Thyroid gland (tissue), 4 donors: ENCODE data around the gene SRGAP1. TPM values are rescaled to one million over a fixed set of nuclear protein-coding genes. Genes with fewer than 3 reads are reported as not detected.

ENCODE experiments used
- DNase-seq, 2 donors: peaks; one replicate each; pipeline ENCODE4 v3.0.0-alpha.2; 2019
- H3K27ac ChIP-seq, 3 donors: fragments of 200-600 bp; sonication (generic); 1 replicate in 2 of 3; 2 replicates in 1 of 3; pipeline ENCODE4 v1.5.1; 2016 to 2019; ENCODE audit warnings: mild to moderate bottlenecking in 1 of 3, moderate library complexity in 1 of 3
- H3K27me3 ChIP-seq: fragments of 200-600 bp; sonication (generic); one replicate; pipeline ENCODE4 v1.5.1; 2019
- H3K36me3 ChIP-seq, 2 donors: fragments of 200-600 bp; sonication (generic); one replicate each; pipeline ENCODE4 v1.5.1; 2016 to 2019
- H3K4me1 ChIP-seq, 2 donors: fragments of 200-600 bp; sonication (generic); one replicate each; pipeline ENCODE4 v1.5.1; 2017 to 2019
- H3K4me3 ChIP-seq, 3 donors: fragments of 200-600 bp; sonication (generic); replicated peaks in 1 of 3; 1 replicate in 2 of 3; 2 replicates in 1 of 3; pipeline ENCODE4 v1.5.1; 2016; ENCODE audit warnings: mild to moderate bottlenecking in 1 of 3
- H3K9me3 ChIP-seq: fragments of 200-600 bp; sonication (generic); one replicate; pipeline ENCODE4 v1.5.1; 2017
- CTCF ChIP-seq, 6 experiments: fragments of 200-600 bp in 3 of 6; fragments of 450-650 bp in 3 of 6; sonication (generic) in 3 of 6; IDR thresholded peaks; one replicate each; pipeline ENCODE4 v1.5.1; 2016 to 2019; ENCODE audit warnings: antibody characterized with exemption in 6 of 6, mild to moderate bottlenecking in 2 of 6, inconsistent platforms in 1 of 6, moderate library complexity in 1 of 6
- POLR2A ChIP-seq, 2 donors: fragments of 450-650 bp; IDR thresholded peaks; one replicate each; pipeline ENCODE4 v1.6.1; 2017; ENCODE audit warnings: antibody characterized with exemption in 2 of 2, mild to moderate bottlenecking in 2 of 2, moderate library complexity in 1 of 2
- WGBS, 2 donors: methylation state at CpG; one replicate each; pipeline ENCODE4 v1.1.5; 2017; 5-methylcytosine and 5-hydroxymethylcytosine counted together
- intact Hi-C: fragments of 100-400 bp; cut with DNase I; formaldehyde crosslinking; loops from one replicate; pipeline ENCODE4 v1.15.1; 2023
- total RNA-seq, 4 donors: library from RNA; depleted of rRNA; stranded (reverse); fragments of >200 nt; gene quantifications; one replicate each; pipeline ENCODE4 v1.2.3, GENCODE V29; 2016

Gene SRGAP1
- total RNA-seq, 4 donors from 2014 or later: 14.1 to 26.3 (median 20.9) TPM

- TF ChIP-seq POLR2A (IDR thresholded peaks at IDR 0.05): no peak
- TF ChIP-seq CTCF (IDR thresholded peaks at IDR 0.05): no peak
- intact Hi-C loops: no loop called here
- 68 to 96% methylated on average over 1 of the region's 1 CpG for WGBS, 2 donors
Measured at GRCh38 chr12:64059685-64060084, 215.2 kb downstream of the SRGAP1 start.

GRCh38 chr12:64061868-64062375 lies 217.4 kb downstream of the SRGAP1 start:
- 94 to 96% methylated on average over 2 of the region's 2 CpGs for whole genome bisulfite sequencing, 2 donors
- H3K9me3 ChIP-seq: no peaks in the 10 kb centered on the region
- no peak for TF ChIP-seq CTCF (IDR thresholded peaks at IDR 0.05)
- no peak for TF ChIP-seq POLR2A (IDR thresholded peaks at IDR 0.05)
- H3K36me3 ChIP-seq: no peaks in the 10 kb centered on the region
- no peak overlapping the region for H3K4me3 ChIP-seq
- DNase-seq: no peak
- no peaks in the 10 kb centered on the region for H3K27me3 ChIP-seq
- no peak overlapping the region for H3K27ac ChIP-seq
- intact Hi-C loops: no loop called here
- peaks cover 0 to 7% of the 10 kb centered on the region in 2 donors for H3K4me1 ChIP-seq

More at GRCh38 chr12:64059685-64060084, 215.2 kb downstream of the SRGAP1 start:
- H3K27ac ChIP-seq: no peak overlapping the region
- no peak overlapping the region for H3K4me3 ChIP-seq
- no peaks in the 10 kb centered on the region for H3K9me3 ChIP-seq
- DNase-seq: no peak
- H3K27me3 ChIP-seq: no peaks in the 10 kb centered on the region
- H3K4me1 ChIP-seq: no peaks in the 10 kb centered on the region
- H3K36me3 ChIP-seq: no peaks in the 10 kb centered on the region

- DNase-seq: no peak
- intact Hi-C loops: no loop called here
- TF ChIP-seq CTCF (IDR thresholded peaks at IDR 0.05) (no peak), POLR2A (IDR thresholded peaks at IDR 0.05) (no peak)
- H3K27ac ChIP-seq: no peak overlapping the region
- H3K9me3 ChIP-seq: no peaks in the 10 kb centered on the region
- WGBS, 2 donors: 92 to 94% methylated on average over 3 of the region's 3 CpGs
- no peak overlapping the region for H3K4me3 ChIP-seq
- no peaks in the 10 kb centered on the region for H3K27me3 ChIP-seq
- H3K4me1 ChIP-seq: peaks cover 0 to 12% of the 10 kb centered on the region in 2 donors
- no peaks in the 10 kb centered on the region for H3K36me3 ChIP-seq
Measured at GRCh38 chr12:64063121-64063520, 218.6 kb downstream of the SRGAP1 start.

- no peak overlapping the region for H3K4me3 ChIP-seq
- TF ChIP-seq POLR2A (IDR thresholded peaks at IDR 0.05): no peak
- TF ChIP-seq CTCF (IDR thresholded peaks at IDR 0.05): no peak
Measured at GRCh38 chr12:64064240-64064639, 219.7 kb downstream of the SRGAP1 start.

GRCh38 chr12:64064706-64065105 lies 220.2 kb downstream of the SRGAP1 start:
- TF ChIP-seq CTCF (IDR thresholded peaks at IDR 0.05) (no peak), POLR2A (IDR thresholded peaks at IDR 0.05) (no peak)
- Histone ChIP-seq H3K9me3 (no peaks in the 10 kb centered on the region), H3K27ac (no peak overlapping the region), H3K4me1 (peaks cover 0 to 12% of the 10 kb centered on the region in 2 donors), H3K4me3 (no peak overlapping the region), H3K27me3 (no peaks in the 10 kb centered on the region), H3K36me3 (no peaks in the 10 kb centered on the region)
- DNase-seq: no peak
- WGBS, 2 donors: 93 to 95% methylated on average over 8 of the region's 8 CpGs
- intact Hi-C loops: no loop called here

More at GRCh38 chr12:64064240-64064639, 219.7 kb downstream of the SRGAP1 start:
- H3K36me3 ChIP-seq: no peaks in the 10 kb centered on the region
- intact Hi-C loops: no loop called here
- no peak for DNase-seq
- H3K4me1 ChIP-seq: peaks cover 0 to 12% of the 10 kb centered on the region in 2 donors
- 94% methylated on average over 2 of the region's 2 CpGs for WGBS, 2 donors
- H3K27ac ChIP-seq: no peak overlapping the region
- H3K9me3 ChIP-seq: no peaks in the 10 kb centered on the region
- no peaks in the 10 kb centered on the region for H3K27me3 ChIP-seq
